Right atrium auricular region (tissue), 2 donors: ENCODE results near the gene DYNC1LI1. TPM values are rescaled to one million over a fixed set of nuclear protein-coding genes. Genes with fewer than 3 reads are reported as not detected.

Experiments
- DNase-seq: peaks from one replicate; pipeline ENCODE4 v3.0.0-alpha.2; 2019; ENCODE audit warnings: low spot score
- H3K27ac ChIP-seq, 2 donors: fragments of 200-600 bp; sonication (generic); 1 replicate in 1 of 2; 2 replicates in 1 of 2; pipeline ENCODE4 v1.5.1; 2016 to 2019
- H3K27me3 ChIP-seq, 2 donors: fragments of 200-600 bp; sonication (generic); one replicate each; pipeline versions ENCODE4 v1.5.1 to v1.6.0; 2017 to 2019
- H3K36me3 ChIP-seq: fragments of 200-600 bp; sonication (generic); one replicate; pipeline ENCODE4 v1.5.1; 2016
- H3K4me1 ChIP-seq, 2 donors: fragments of 200-600 bp; sonication (generic); one replicate each; pipeline versions ENCODE4 v1.5.1 to v1.6.0; 2017 to 2019
- H3K4me3 ChIP-seq, 2 donors: fragments of 200-600 bp; sonication (generic); 1 replicate in 1 of 2; 2 replicates in 1 of 2; pipeline ENCODE4 v1.5.1; 2017 to 2019; ENCODE audit warnings: mild to moderate bottlenecking in 1 of 2, moderate library complexity in 1 of 2
- H3K9me3 ChIP-seq, 2 donors: fragments of 200-600 bp; sonication (generic); one replicate each; pipeline ENCODE4 v1.5.1; 2019
- CTCF ChIP-seq, 2 donors: fragments of 200-600 bp; sonication (generic); IDR thresholded peaks; one replicate each; pipeline ENCODE4 v1.5.1; 2019; ENCODE audit warnings: antibody characterized with exemption in 2 of 2
- total RNA-seq, 2 donors: library from RNA; depleted of rRNA; stranded (reverse); fragments of >200 nt; gene quantifications; one replicate each; pipeline ENCODE4 v1.1.0, GENCODE V29; 2016

The DYNC1LI1 gene
- total RNA-seq, 2 donors from 2014 or later = 36.6 to 39.7 TPM

DNA sequence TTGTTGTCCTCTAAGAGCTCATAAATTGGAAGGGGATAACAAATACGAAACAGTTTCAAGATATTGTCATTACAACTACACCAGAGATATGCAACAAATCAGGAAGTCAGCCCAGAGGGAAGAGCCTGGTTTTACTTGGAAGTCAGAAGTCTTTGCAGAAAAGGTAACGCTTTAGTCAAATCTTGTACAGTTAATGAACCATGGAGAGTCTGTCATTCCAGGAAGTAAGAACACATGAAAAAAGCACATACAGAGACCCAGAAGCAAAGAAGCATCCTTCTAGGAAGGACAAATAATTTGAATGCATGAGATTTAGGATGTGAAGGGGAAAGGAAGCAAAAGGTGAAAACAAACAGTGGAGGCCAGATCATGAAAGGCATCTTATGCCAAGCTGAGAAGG lies 19.6 kb downstream of the DYNC1LI1 start:
- H3K27me3 ChIP-seq = no peaks in the 10 kb centered on the region

GRCh38 chr3:32545305-32545704 lies 25.4 kb downstream of the DYNC1LI1 start:
- H3K4me1 ChIP-seq = no peaks in the 10 kb centered on the region
- no peaks in the 10 kb centered on the region for H3K27me3 ChIP-seq
- H3K36me3 ChIP-seq = no peaks in the 10 kb centered on the region
- no peak for DNase-seq
- H3K4me3 ChIP-seq = no peak overlapping the region
- no peaks in the 10 kb centered on the region for H3K9me3 ChIP-seq
- no peak overlapping the region for H3K27ac ChIP-seq
- no peak for TF ChIP-seq CTCF (IDR thresholded peaks at IDR 0.05)

More for the DNA sequence above, 19.6 kb downstream of the DYNC1LI1 start:
- no peak for TF ChIP-seq CTCF (IDR thresholded peaks at IDR 0.05)
- no peak overlapping the region for H3K4me3 ChIP-seq
- DNase-seq = no peak
- no peaks in the 10 kb centered on the region for H3K9me3 ChIP-seq
- H3K4me1 ChIP-seq = no peaks in the 10 kb centered on the region
- no peaks in the 10 kb centered on the region for H3K36me3 ChIP-seq
- no peak overlapping the region for H3K27ac ChIP-seq

DNA sequence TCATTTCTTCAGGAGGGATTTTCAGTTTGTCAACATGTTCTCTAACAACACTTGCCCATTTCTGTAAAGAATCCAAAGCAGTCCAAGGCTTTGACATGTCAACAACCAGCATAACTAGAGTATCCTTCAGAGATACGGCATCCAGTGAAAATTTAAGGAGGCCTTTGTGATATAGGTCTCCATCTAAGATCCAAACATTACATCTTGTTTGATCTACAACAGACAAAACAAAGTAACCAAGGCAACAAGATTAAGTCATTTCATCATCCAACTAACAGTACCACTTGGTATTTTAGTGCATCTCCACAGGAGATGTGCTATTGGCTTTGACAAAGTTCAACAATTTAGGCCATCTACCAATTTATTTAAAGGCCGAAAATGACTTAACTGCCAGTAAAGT lies 25.8 kb downstream of the DYNC1LI1 start:
- TF ChIP-seq CTCF (IDR thresholded peaks at IDR 0.05) = no peak
- no peaks in the 10 kb centered on the region for H3K4me1 ChIP-seq

DNA sequence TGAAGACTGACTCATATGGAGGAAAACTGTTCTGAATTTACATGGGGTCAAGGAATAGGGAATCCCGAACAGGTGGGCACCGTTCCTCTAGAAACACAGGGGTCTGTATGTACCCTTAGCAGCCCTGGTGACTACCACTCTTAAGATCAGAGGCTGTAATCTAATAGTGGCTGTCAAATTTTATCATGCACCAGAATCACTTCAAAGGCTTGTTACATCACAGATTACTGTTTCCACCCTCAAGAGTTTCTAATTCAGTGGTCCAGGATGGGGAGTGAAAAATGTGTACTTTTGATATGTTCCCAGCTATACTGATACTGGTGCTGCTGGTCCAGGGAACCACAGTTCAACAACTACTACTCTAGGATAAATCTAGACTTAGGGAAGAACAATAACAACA lies 27.9 kb downstream of the DYNC1LI1 start:
- H3K27ac ChIP-seq = no peak overlapping the region
- no peak for DNase-seq
- no peak for TF ChIP-seq CTCF (IDR thresholded peaks at IDR 0.05)

More for the DNA sequence above, 25.8 kb downstream of the DYNC1LI1 start:
- H3K36me3 ChIP-seq = peaks cover 3% of the 10 kb centered on the region
- H3K27me3 ChIP-seq = no peaks in the 10 kb centered on the region
- no peak overlapping the region for H3K27ac ChIP-seq
- no peak overlapping the region for H3K4me3 ChIP-seq
- DNase-seq = no peak
- no peaks in the 10 kb centered on the region for H3K9me3 ChIP-seq

DNA sequence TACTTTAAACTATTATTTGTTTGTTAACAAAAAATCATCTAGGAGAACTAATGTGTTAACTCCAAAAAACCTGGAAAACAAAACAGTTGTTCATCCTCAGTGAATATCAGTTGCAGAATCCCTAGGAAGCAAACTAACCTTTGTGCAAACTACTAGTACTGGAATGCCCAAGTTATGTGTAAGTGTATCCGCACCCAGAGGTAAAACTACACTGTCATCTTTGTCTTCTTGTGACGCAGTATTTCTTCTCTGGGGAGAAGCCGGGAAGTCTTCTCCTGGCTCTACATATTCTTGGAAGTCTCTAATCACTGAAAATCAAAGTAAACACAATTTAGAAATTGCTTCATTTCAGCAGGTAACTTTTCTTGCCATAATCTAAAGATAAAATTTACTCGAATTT lies 29.8 kb downstream of the DYNC1LI1 start:
- Histone ChIP-seq H3K4me3 (no peak overlapping the region), H3K4me1 (no peaks in the 10 kb centered on the region), H3K36me3 (peaks cover 5% of the 10 kb centered on the region), H3K9me3 (no peaks in the 10 kb centered on the region), H3K27ac (no peak overlapping the region), H3K27me3 (no peaks in the 10 kb centered on the region)
- DNase-seq = no peak
- no peak for TF ChIP-seq CTCF (IDR thresholded peaks at IDR 0.05)

More for the DNA sequence above, 27.9 kb downstream of the DYNC1LI1 start:
- H3K27me3 ChIP-seq = no peaks in the 10 kb centered on the region
- H3K36me3 ChIP-seq = peaks cover 5% of the 10 kb centered on the region
- no peaks in the 10 kb centered on the region for H3K9me3 ChIP-seq
- H3K4me3 ChIP-seq = no peak overlapping the region
- H3K4me1 ChIP-seq = no peaks in the 10 kb centered on the region

- TF ChIP-seq CTCF (IDR thresholded peaks at IDR 0.05) = no peak
- Histone ChIP-seq H3K36me3 (peaks cover 52% of the 10 kb centered on the region), H3K4me3 (no peak overlapping the region), H3K27ac (no peak overlapping the region), H3K9me3 (no peaks in the 10 kb centered on the region), H3K4me1 (no peaks in the 10 kb centered on the region), H3K27me3 (no peaks in the 10 kb centered on the region)
- DNase-seq = no peak
Observed at GRCh38 chr3:32532434-32532833, 38.2 kb downstream of the DYNC1LI1 start.
